Measurements from ENCODE around the gene ZNF407. TPM values are rescaled to one million over a fixed set of nuclear protein-coding genes. Genes with fewer than 3 reads are reported as not detected.

ZNF407 gene
- total RNA-seq, 6 experiments from 2014 or later: 4.3 to 8.0 (median 5.7) TPM

DNA sequence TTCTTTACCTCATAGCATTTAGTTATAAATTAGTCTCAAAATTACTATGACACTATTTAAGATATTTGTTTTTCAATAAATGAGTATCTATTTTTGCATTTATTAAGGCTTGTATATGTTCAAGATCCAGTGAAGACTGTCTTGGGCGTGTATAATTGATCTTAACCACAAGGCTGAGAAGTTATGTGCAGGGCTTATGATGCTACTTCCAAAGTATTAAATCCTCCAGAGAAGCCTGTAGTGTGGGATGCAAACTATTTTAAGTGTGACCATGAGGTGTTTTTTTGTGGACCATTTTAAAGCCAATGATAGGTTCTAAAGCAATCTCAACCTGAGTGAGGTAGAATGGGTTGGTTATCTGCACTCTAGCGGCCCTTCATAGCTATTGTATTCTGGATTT lies 219.9 kb downstream of the ZNF407 start:
- TF ChIP-seq, protein P1, sequence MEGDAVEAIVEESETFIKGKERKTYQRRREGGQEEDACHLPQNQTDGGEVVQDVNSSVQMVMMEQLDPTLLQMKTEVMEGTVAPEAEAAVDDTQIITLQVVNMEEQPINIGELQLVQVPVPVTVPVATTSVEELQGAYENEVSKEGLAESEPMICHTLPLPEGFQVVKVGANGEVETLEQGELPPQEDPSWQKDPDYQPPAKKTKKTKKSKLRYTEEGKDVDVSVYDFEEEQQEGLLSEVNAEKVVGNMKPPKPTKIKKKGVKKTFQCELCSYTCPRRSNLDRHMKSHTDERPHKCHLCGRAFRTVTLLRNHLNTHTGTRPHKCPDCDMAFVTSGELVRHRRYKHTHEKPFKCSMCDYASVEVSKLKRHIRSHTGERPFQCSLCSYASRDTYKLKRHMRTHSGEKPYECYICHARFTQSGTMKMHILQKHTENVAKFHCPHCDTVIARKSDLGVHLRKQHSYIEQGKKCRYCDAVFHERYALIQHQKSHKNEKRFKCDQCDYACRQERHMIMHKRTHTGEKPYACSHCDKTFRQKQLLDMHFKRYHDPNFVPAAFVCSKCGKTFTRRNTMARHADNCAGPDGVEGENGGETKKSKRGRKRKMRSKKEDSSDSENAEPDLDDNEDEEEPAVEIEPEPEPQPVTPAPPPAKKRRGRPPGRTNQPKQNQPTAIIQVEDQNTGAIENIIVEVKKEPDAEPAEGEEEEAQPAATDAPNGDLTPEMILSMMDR (IDR thresholded peaks at IDR 0.05): no peak
- TF ChIP-seq POLR2A (IDR thresholded peaks at IDR 0.05): no peak
- Histone ChIP-seq H3K27me3 (no peaks in the 10 kb centered on the region), H3K4me1 (no peaks in the 10 kb centered on the region), H3K4me3 (no peak overlapping the region), H3K36me3 (no peaks in the 10 kb centered on the region), H3K9me3 (no peaks in the 10 kb centered on the region), H3K27ac (no peak overlapping the region)
- intact Hi-C loops (cut with DNase I): no loop called here
- ATAC-seq (no peak), DNase-seq (no peak)
- 100% methylated on average over 2 of the region's 2 CpGs for WGBS (ENCODE audit: insufficient coverage, low coverage, low lambda C conversion rate, missing lambda C conversion rate)

DNA sequence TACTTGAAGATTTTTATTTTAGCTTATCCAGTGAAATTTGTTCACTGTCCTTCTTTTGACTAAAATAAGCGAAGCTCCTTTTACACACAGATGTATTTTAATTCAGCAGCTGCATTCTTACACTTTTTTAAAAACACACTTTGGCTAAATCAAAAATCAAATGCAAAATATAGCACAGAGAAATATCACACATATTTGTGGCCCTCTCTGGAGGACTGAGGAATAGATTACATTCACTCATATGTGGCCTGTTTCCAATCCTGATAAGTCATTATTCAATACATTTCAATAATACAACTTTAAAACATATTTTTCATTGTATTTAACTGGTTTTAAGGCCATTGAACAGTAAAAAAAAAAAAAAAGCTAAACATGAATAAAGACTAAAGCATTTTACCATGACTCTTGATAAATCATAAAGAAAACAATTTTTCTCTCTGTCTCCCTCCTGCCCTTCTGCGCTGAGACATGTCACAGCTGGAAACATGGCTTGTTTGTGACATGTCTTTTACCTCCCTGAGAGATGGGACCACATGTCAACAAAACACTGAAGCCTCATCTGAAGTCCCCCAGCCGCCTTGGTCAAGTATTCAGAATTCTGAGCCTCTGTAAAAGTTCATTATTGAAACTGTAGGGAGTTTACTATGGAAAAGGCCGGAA lies 221.0 kb downstream of the ZNF407 start:
- intact Hi-C loops (cut with DNase I): no loop called here
- no peak overlapping the region for H3K4me3 ChIP-seq
- WGBS (ENCODE audit: insufficient coverage, low coverage, low lambda C conversion rate, missing lambda C conversion rate): 96% methylated on average over 4 of the region's 4 CpGs
- H3K9me3 ChIP-seq: no peaks in the 10 kb centered on the region
- no peak for TF ChIP-seq POLR2A (IDR thresholded peaks at IDR 0.05)
- TF ChIP-seq, protein P1 (IDR thresholded peaks at IDR 0.05): no peak
- H3K36me3 ChIP-seq: no peaks in the 10 kb centered on the region
- no peak overlapping the region for H3K27ac ChIP-seq
- no peak for DNase-seq
- ATAC-seq: no peak
- H3K4me1 ChIP-seq: no peaks in the 10 kb centered on the region
- H3K27me3 ChIP-seq: no peaks in the 10 kb centered on the region

DNA sequence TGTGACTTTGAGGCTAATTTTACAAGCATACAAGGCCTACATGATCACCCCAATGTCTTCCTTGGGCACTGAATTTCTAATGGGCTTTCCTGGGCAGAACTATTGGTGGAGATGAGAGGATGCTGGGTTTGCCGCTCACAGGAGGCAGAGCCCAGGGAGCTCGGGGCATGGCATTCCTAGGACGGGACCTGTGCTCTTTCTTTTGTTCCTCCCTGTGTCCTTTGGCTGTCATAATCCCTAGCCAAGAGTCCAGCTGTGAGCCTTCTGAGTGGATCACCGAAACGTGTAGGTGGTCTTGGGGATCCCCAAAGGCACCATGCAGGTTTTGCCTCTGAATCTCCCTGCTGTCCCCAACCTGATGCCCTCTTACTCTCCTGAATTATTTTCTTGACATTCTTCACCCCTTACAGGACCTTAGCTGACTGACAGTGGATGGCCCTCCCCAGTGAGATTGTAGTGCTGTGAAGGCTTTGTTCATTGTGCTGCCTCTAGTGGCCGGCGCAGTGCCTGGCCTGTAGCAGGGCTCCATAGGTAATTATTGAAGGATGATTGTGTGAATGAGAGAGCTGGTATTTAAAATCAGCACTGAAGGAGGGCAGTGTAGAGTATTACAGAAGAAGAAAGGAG lies 221.9 kb downstream of the ZNF407 start:
- ATAC-seq: peak; percentile 28 to 48 (median 42)
- no peak for TF ChIP-seq POLR2A (IDR thresholded peaks at IDR 0.05)
- TF ChIP-seq, protein P1 (IDR thresholded peaks at IDR 0.05): peak; percentile 16 to 46 (median 19)
- WGBS (ENCODE audit: insufficient coverage, low coverage, low lambda C conversion rate, missing lambda C conversion rate): 86% methylated on average over 7 of the region's 7 CpGs

DNA sequence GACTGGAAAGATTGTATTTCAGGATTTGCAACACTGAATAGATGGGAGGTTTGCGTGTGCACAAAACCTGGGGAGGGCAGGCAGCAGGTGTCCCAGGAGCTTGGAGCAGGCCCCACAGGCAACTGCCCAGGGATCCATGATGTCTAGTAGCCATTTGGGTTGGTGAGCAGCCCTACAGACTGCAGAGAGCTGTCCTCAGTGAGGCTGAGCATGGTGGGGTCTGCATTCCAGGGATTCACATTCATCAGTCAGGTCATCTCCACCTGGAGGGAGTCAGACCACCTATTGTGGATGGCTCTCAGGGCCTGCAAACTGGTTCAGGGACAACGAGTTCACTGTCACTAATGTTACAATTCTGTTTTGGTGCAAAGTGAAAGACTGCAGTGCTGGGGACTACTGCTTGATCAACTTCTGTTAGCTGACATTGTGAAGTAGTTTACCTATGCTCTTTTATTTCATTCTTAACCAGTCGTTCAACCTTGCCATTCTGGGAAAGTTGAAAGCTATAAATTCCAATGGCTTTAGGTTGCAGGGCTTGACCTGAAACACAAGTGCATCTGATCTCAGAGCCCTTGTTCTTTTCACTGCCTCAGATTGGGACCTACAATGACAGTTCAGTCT lies 222.6 kb downstream of the ZNF407 start:
- H3K4me3 ChIP-seq: no peak overlapping the region
- WGBS (ENCODE audit: insufficient coverage, low coverage, low lambda C conversion rate, missing lambda C conversion rate): 100% methylated on average over 3 of the region's 3 CpGs
- no peaks in the 10 kb centered on the region for H3K27me3 ChIP-seq
- H3K36me3 ChIP-seq: no peaks in the 10 kb centered on the region
- no peak for DNase-seq
- no peak for ATAC-seq
- no peaks in the 10 kb centered on the region for H3K4me1 ChIP-seq
- intact Hi-C loops (cut with DNase I): no loop called here
- TF ChIP-seq, protein P1 (IDR thresholded peaks at IDR 0.05): no peak
- TF ChIP-seq POLR2A (IDR thresholded peaks at IDR 0.05): no peak
- H3K9me3 ChIP-seq: no peaks in the 10 kb centered on the region
- no peak overlapping the region for H3K27ac ChIP-seq

More for the DNA sequence above, 221.9 kb downstream of the ZNF407 start:
- Histone ChIP-seq H3K27me3 (no peaks in the 10 kb centered on the region), H3K27ac (no peak overlapping the region), H3K4me3 (no peak overlapping the region), H3K36me3 (no peaks in the 10 kb centered on the region), H3K4me1 (no peaks in the 10 kb centered on the region), H3K9me3 (no peaks in the 10 kb centered on the region)
- intact Hi-C loops (cut with DNase I): no loop called here
- no peak for DNase-seq
